DMS153 (cell line): ENCODE data around the gene EIF2D.
A peak's percentile ranks its signal among the peaks of the same experiment; 100 is the strongest.

Experiments used
- DNase-seq: peaks from one replicate; lab custom pipeline; 2025; lab: John Stamatoyannopoulos, UW

The EIF2D gene

GRCh38 chr1:206547104-206547503 lies 65.2 kb downstream of the EIF2D start:
- no peak for DNase-seq

DNA sequence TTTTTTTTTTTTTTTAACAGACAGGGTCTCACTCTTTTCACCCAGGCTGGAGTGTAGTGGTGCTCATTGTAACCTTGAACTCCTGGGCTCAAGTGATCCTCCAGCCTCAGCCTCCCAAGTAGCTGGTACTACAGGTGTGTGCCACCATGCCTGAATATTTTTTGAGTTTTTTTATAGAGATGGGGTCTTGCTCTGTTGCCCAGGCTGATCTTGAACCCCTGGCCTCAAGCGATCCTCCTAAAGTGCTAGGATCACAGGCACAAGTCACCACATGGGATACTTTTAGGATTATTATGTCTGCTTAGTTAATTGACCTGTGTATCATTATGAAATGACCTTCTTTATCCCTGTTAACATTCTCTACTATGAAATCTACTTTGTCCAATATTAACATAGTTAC lies 66.9 kb downstream of the EIF2D start:
- no peak for DNase-seq

DNA sequence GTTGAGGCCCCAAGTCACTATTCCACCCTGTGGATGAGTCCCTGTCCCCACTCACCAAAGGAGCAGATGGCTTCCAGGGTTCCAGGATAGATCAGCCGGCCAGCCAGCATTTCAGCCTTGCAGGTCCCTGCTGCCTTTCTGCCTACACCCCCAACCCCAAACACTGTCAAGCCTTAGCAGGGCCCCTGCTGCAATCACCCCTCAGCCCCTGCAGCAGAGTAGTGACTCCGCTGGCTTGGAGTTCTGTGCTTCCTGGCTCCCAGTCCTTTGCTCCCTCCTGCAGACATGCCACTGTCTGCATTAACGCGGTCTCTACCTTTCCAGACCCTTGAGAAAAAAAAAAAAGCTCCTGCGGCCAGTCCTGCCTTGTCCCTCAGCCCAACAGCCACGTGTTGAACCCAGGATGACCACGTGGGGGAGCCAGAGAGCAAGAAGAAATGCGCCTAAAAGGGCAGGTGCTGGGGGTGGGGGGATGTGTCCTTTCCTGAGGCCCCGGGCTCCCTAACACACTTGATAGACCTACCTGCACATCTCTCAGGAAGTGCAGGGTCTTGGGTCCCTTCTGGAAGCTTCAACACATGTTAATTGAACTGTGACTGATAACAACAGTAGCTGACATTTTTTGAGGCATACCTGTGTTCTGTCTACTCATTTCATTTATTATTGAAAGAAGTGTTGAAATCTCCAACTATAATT lies 67.6 kb downstream of the EIF2D start:
- peak; percentile 40 for DNase-seq
